HG03442 (cell line): ENCODE data around the gene NDUFV2.

Experiments
- ATAC-seq: cut with Tn5 transposase; IDR thresholded peaks from one replicate; pipeline ENCODE4 v1.9.1; 2021; ENCODE audit warnings: mild to moderate bottlenecking, moderate library complexity; ENCODE audit not compliant: unreplicated experiment

NDUFV2 gene

GRCh38 chr18:9113468-9114149 is 11.1 kb downstream of the NDUFV2 start:
- no peak for ATAC-seq

GRCh38 chr18:9115984-9116383 is 13.5 kb downstream of the NDUFV2 start:
- no peak for ATAC-seq

- no peak for ATAC-seq
Observed at GRCh38 chr18:9117980-9118841, 15.7 kb downstream of the NDUFV2 start.

- no peak for ATAC-seq
Observed at GRCh38 chr18:9120796-9121195, 18.3 kb downstream of the NDUFV2 start.

- no peak for ATAC-seq
Observed at GRCh38 chr18:9123520-9123919, 21.0 kb downstream of the NDUFV2 start.

GRCh38 chr18:9124824-9125223 is 22.3 kb downstream of the NDUFV2 start:
- no peak for ATAC-seq

- ATAC-seq = no peak
Observed at GRCh38 chr18:9126337-9126736, 23.8 kb downstream of the NDUFV2 start.

GRCh38 chr18:9130195-9130594 is 27.7 kb downstream of the NDUFV2 start:
- no peak for ATAC-seq

GRCh38 chr18:9130806-9131205 is 28.3 kb downstream of the NDUFV2 start:
- no peak for ATAC-seq

- ATAC-seq = no peak
Observed at GRCh38 chr18:9132628-9133027, 30.1 kb downstream of the NDUFV2 start.

- ATAC-seq = no peak
Observed at GRCh38 chr18:9133225-9133624, 30.7 kb downstream of the NDUFV2 start.

GRCh38 chr18:9135081-9135911 is 32.8 kb downstream of the NDUFV2 start:
- no peak for ATAC-seq

- ATAC-seq = peak; percentile 15
Observed at GRCh38 chr18:9135912-9136314, 33.4 kb downstream of the NDUFV2 start.

GRCh38 chr18:9136315-9137155 is 34.0 kb downstream of the NDUFV2 start, which contains the start of gene ANKRD12:
Gene ANKRD12 (plus strand): TSS chr18:9136781. CDS start chr18:9182433, 45,652 bp downstream.
- peak; percentile 72 for ATAC-seq

- peak; percentile 34 for ATAC-seq
Observed at GRCh38 chr18:9137168-9138066, 34.9 kb downstream of the NDUFV2 start.

- ATAC-seq = no peak
Observed at GRCh38 chr18:9139400-9140039, 37.0 kb downstream of the NDUFV2 start.

- ATAC-seq = no peak
Observed at GRCh38 chr18:9140381-9140780, 37.9 kb downstream of the NDUFV2 start.

- ATAC-seq = no peak
Observed at GRCh38 chr18:9140984-9141383, 38.5 kb downstream of the NDUFV2 start.

- ATAC-seq = no peak
Observed at GRCh38 chr18:9146224-9146623, 43.7 kb downstream of the NDUFV2 start.
